ENCODE results near the gene SLC44A1. TPM values are rescaled to one million over a fixed set of nuclear protein-coding genes. Genes with fewer than 3 reads are reported as not detected.

Gene SLC44A1
- polyA plus RNA-seq, 1 of the 3 experiments (the other 2 are of a cell fraction), result 4.5 TPM

GRCh38 chr9:105296877-105297287 lies 52.4 kb downstream of the SLC44A1 start:
- H3K4me2 ChIP-seq, result peak overlapping the region; percentile 48
- no peaks in the 10 kb centered on the region for H4K20me1 ChIP-seq (ENCODE audit: insufficient read depth)
- no peaks in the 10 kb centered on the region for H3K27me3 ChIP-seq (ENCODE audit: insufficient read depth)
- peak; percentile 27; the same call in 1 of the 2 replicates for TF ChIP-seq MAX (IDR thresholded peaks at IDR 0.05; ENCODE audit: low read depth)
- no peak for TF ChIP-seq SMC3 (IDR thresholded peaks at IDR 0.05; ENCODE audit: low read depth, low read length)
- TF ChIP-seq FOXJ3 (CRISPR knock-in tag; IDR thresholded peaks at IDR 0.05), result no peak
- TF ChIP-seq JUND (IDR thresholded peaks at IDR 0.05), result peak; percentile 36; the same call in 1 of the 2 replicates
- TF ChIP-seq POLR2AphosphoS5 (IDR thresholded peaks at IDR 0.05; ENCODE audit: low read depth, low read length), result no peak; the same call in 1 of the 2 replicates
- no peak for TF ChIP-seq EZH2phosphoT487 (IDR thresholded peaks at IDR 0.05; ENCODE audit: borderline replicate concordance, low read depth)
- no peak for TF ChIP-seq RFX5 (IDR thresholded peaks at IDR 0.05; ENCODE audit: low read length)
- TF ChIP-seq RXRA (IDR thresholded peaks at IDR 0.05; ENCODE audit: borderline replicate concordance, low read depth), result 0 out of 2 replicates have a peak, but pooled peaks have one; percentile 14
- peak; percentile 77 for TF ChIP-seq PBX3 (IDR thresholded peaks at IDR 0.05)
- TF ChIP-seq MXI1 (IDR thresholded peaks at IDR 0.05; ENCODE audit: low read depth, low read length), result no peak
- no peak for TF ChIP-seq NRF1 (IDR thresholded peaks at IDR 0.05; ENCODE audit: low read depth, low read length)
- TF ChIP-seq TCF12 (IDR thresholded peaks at IDR 0.05), result peak; percentile 30; the same call in 1 of the 2 replicates
- H3K4me1 ChIP-seq (ENCODE audit: control insufficient read depth in 1 of 2, insufficient read depth in 2 of 2, low read depth in 1 of 2, low read length in 1 of 2), result peaks cover 3 to 23% of the 10 kb centered on the region in 2 experiments; a peak in 3 of 4 replicates
- H3K27ac ChIP-seq (ENCODE audit: low read depth in 2 of 2, low read length in 1 of 2), result peak overlapping the region; percentile 67 to 91; a peak in 3 of 4 replicates
- no peaks in the 10 kb centered on the region for H3K9me3 ChIP-seq
- CTCF ChIA-PET, result interaction anchor here (1.2 to 1.3 kb wide), 2 partner anchors 15 to 433 kb away, joined by 3 to 4 read pairs; no protein-coding TSS in a partner anchor
- peak overlapping the region; percentile 51; the same call in 1 of the 2 replicates for H2AFZ ChIP-seq (ENCODE audit: low read depth)
- H3F3A ChIP-seq (replicated peaks; ENCODE audit: insufficient read depth), result peaks cover 19% of the 10 kb centered on the region
- no peak overlapping the region; a peak in 1 of 4 replicates for H3K4me3 ChIP-seq (ENCODE audit: low read depth in 2 of 2, low read length in 1 of 2)
- no peak for DNase-seq
- H3K9me2 ChIP-seq, result no peaks in the 10 kb centered on the region
- H3K36me3 ChIP-seq (replicated peaks in 1 of 2; ENCODE audit: control insufficient read depth in 1 of 2, insufficient read depth in 2 of 2, low read length in 1 of 2), result peaks cover 0 to 6% of the 10 kb centered on the region in 2 experiments
- peaks cover 12% of the 10 kb centered on the region for H3K79me2 ChIP-seq (ENCODE audit: insufficient read depth)
- H3K9ac ChIP-seq, result peak overlapping the region; percentile 44
- WGBS (ENCODE audit: low lambda C conversion rate), result 63% methylated on average over 2 of the region's 2 CpGs
- POLR2A ChIA-PET, result no interaction called here

GRCh38 chr9:105297442-105298075 lies 53.1 kb downstream of the SLC44A1 start:
- Histone ChIP-seq H4K20me1 (ENCODE audit: insufficient read depth) (no peaks in the 10 kb centered on the region), H3K9me3 (no peaks in the 10 kb centered on the region), H3K4me2 (peak overlapping the region; percentile 48), H2AFZ (ENCODE audit: low read depth) (peak overlapping the region; percentile 51; the same call in 1 of the 2 replicates), H3K27me3 (ENCODE audit: insufficient read depth) (no peaks in the 10 kb centered on the region), H3K36me3 (replicated peaks in 1 of 2; ENCODE audit: control insufficient read depth in 1 of 2, insufficient read depth in 2 of 2, low read length in 1 of 2) (peaks cover 1 to 6% of the 10 kb centered on the region in 2 experiments), H3K4me3 (ENCODE audit: low read depth in 2 of 2, low read length in 1 of 2) (no peak overlapping the region), H3K27ac (ENCODE audit: low read depth in 2 of 2, low read length in 1 of 2) (peak overlapping the region in 1 of 2 experiments; percentile 91; a peak in 2 of 4 replicates), H3F3A (replicated peaks; ENCODE audit: insufficient read depth) (peaks cover 19% of the 10 kb centered on the region), H3K9me2 (no peaks in the 10 kb centered on the region), H3K4me1 (ENCODE audit: control insufficient read depth in 1 of 2, insufficient read depth in 2 of 2, low read depth in 1 of 2, low read length in 1 of 2) (peaks cover 3 to 23% of the 10 kb centered on the region in 2 experiments; a peak in 3 of 4 replicates), H3K9ac (peak overlapping the region; percentile 44), H3K79me2 (ENCODE audit: insufficient read depth) (peaks cover 12% of the 10 kb centered on the region)
- ChIA-PET CTCF (interaction anchor here (0.7 to 1.3 kb wide), 3 partner anchors 16 to 434 kb away, joined by 3 to 4 read pairs (median 4); partner anchors contain the start of gene ABCA1), POLR2A (no interaction called here)
- TF ChIP-seq GATA2 (CRISPR knock-in tag; IDR thresholded peaks at IDR 0.05), result no peak
- TF ChIP-seq CTCF (IDR thresholded peaks at IDR 0.05), result no peak
- TF ChIP-seq RAD21 (IDR thresholded peaks at IDR 0.05; ENCODE audit: low read length), result no peak
- TF ChIP-seq PBX3 (IDR thresholded peaks at IDR 0.05), result no peak
- TF ChIP-seq JUND (IDR thresholded peaks at IDR 0.05), result no peak
- TF ChIP-seq MEF2A (IDR thresholded peaks at IDR 0.05; ENCODE audit: borderline replicate concordance, low read depth), result no peak
- no peak for TF ChIP-seq SMC3 (IDR thresholded peaks at IDR 0.05; ENCODE audit: low read depth, low read length)
- WGBS (ENCODE audit: low lambda C conversion rate), result 93% methylated on average over 14 of the region's 14 CpGs
- no peak for DNase-seq
